Neural cell (in vitro differentiated cells): ENCODE data around the gene ISCU.

ENCODE experiments used
- CTCF ChIP-seq: fragments of 450-650 bp; IDR thresholded peaks from 2 replicates; pipeline ENCODE4 v1.5.1; 2014; ENCODE audit warnings: antibody characterized with exemption, mild to moderate bottlenecking, moderate library complexity; ENCODE audit not compliant: poor library complexity, severe bottlenecking
- EP300 ChIP-seq: fragments of 450-650 bp; conservative IDR thresholded peaks from 2 replicates; pipeline ENCODE4 v1.6.1; 2014; ENCODE audit warnings: antibody characterized with exemption, mild to moderate bottlenecking, moderate library complexity; ENCODE audit not compliant: poor library complexity, severe bottlenecking
- EZH2 ChIP-seq: fragments of 200-600, 300-800 bp; shearing (Covaris generic), sonication (generic); IDR thresholded peaks from 2 replicates; pipeline ENCODE4 v1.6.1; 2014; ENCODE audit warnings: antibody characterized with exemption, low read length, borderline replicate concordance, mild to moderate bottlenecking; ENCODE audit not compliant: insufficient read depth, poor library complexity, severe bottlenecking
- MXI1 ChIP-seq: fragments of 450-650 bp; conservative IDR thresholded peaks from 2 replicates; pipeline ENCODE4 v1.6.1; 2014; ENCODE audit warnings: antibody characterized with exemption, mild to moderate bottlenecking; ENCODE audit not compliant: poor library complexity, severe bottlenecking
- POLR2AphosphoS5 ChIP-seq: IDR thresholded peaks from 2 replicates; pipeline ENCODE4 v1.6.1; 2012
- RAD21 ChIP-seq: fragments of 450-650 bp; conservative IDR thresholded peaks from 2 replicates; pipeline ENCODE4 v1.6.1; 2014; ENCODE audit warnings: antibody characterized with exemption, mild to moderate bottlenecking, moderate library complexity
- REST ChIP-seq: IDR thresholded peaks from 2 replicates; pipeline ENCODE4 v1.6.1; 2012; ENCODE audit warnings: borderline replicate concordance
- SMC3 ChIP-seq: fragments of 450-650 bp; conservative IDR thresholded peaks from 2 replicates; pipeline ENCODE4 v1.6.1; 2014; ENCODE audit warnings: antibody characterized with exemption, mild to moderate bottlenecking, moderate library complexity; ENCODE audit not compliant: poor library complexity
- TAF1 ChIP-seq: IDR thresholded peaks from 2 replicates; pipeline ENCODE4 v1.6.1; 2012; ENCODE audit warnings: low read depth

GRCh38 chr12:108609537-108610335 lies 47.3 kb downstream of the ISCU start:
- TF ChIP-seq CTCF (no peak), REST (no peak), EZH2 (no peak), RAD21 (no peak), SMC3 (no peak), TAF1 (no peak), POLR2AphosphoS5 (no peak), EP300 (no peak), MXI1 (no peak)
